ENCODE data around the gene CA10.

CA10 gene

DNA sequence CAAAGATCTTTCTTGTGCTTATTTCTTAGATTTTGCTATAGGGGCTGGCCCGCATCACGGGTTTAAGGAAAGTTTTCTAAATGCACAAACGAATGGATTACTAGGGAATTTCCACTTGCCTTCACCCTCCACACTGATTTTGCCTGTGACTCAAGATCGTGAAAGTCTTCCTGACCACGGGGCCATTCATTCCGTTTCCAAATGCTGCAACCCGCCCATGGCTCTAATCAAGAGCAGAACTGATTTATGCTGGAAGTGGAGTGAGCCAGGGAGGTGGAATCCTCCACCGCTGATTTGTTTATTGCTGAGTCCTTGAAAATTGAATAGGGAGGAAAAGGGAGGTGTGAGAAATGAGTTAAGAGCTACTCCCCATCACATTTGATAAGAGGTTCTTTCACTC is 52.4 kb downstream of the CA10 start:
- no peak overlapping the region for H3K27ac ChIP-seq
- no peak overlapping the region for H3K4me2 ChIP-seq
- H3K79me2 ChIP-seq (ENCODE audit: insufficient read depth, low read depth), result no peaks in the 10 kb centered on the region
- H3K27me3 ChIP-seq (ENCODE audit: insufficient read depth, low read depth), result no peaks in the 10 kb centered on the region
- H4K20me1 ChIP-seq (ENCODE audit: insufficient read depth), result no peaks in the 10 kb centered on the region
- peaks cover 2% of the 10 kb centered on the region for H3K4me1 ChIP-seq (ENCODE audit: low read depth, poor library complexity, severe bottlenecking)
- no peaks in the 10 kb centered on the region for H3K36me3 ChIP-seq (ENCODE audit: insufficient read depth)
- no peak overlapping the region for H3K9ac ChIP-seq
- TF ChIP-seq, protein P1, sequence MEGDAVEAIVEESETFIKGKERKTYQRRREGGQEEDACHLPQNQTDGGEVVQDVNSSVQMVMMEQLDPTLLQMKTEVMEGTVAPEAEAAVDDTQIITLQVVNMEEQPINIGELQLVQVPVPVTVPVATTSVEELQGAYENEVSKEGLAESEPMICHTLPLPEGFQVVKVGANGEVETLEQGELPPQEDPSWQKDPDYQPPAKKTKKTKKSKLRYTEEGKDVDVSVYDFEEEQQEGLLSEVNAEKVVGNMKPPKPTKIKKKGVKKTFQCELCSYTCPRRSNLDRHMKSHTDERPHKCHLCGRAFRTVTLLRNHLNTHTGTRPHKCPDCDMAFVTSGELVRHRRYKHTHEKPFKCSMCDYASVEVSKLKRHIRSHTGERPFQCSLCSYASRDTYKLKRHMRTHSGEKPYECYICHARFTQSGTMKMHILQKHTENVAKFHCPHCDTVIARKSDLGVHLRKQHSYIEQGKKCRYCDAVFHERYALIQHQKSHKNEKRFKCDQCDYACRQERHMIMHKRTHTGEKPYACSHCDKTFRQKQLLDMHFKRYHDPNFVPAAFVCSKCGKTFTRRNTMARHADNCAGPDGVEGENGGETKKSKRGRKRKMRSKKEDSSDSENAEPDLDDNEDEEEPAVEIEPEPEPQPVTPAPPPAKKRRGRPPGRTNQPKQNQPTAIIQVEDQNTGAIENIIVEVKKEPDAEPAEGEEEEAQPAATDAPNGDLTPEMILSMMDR (conservative IDR thresholded peaks at IDR 0.05; ENCODE audit: low read depth, low read length), result no peak
- H3K4me3 ChIP-seq (IDR thresholded peaks at IDR 0.05; ENCODE audit: insufficient read depth, low read depth, low read length), result no peak overlapping the region
- no peak overlapping the region for H2AFZ ChIP-seq (ENCODE audit: low read depth)

DNA sequence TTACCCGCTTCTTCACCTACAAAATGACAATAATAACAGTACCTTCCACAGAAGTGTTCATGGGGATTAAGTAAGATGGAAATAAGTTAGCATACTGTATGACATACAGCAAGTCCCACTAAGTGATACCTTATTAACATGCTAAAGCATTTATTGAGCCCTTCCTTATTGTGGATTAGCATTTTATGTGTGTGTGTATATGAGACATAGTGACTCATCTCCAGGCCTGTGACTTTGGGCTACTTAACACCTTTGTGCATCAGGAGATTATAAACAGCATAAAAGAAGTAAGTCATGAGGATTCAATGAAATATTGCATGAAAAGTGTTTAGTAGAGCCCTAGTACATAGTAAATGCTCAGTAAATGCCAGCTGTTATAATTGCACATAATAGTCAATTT is 52.9 kb downstream of the CA10 start:
- H3K9ac ChIP-seq, result no peak overlapping the region
- H4K20me1 ChIP-seq (ENCODE audit: insufficient read depth), result no peaks in the 10 kb centered on the region
- no peaks in the 10 kb centered on the region for H3K79me2 ChIP-seq (ENCODE audit: insufficient read depth, low read depth)
- TF ChIP-seq, protein P1 (conservative IDR thresholded peaks at IDR 0.05; ENCODE audit: low read depth, low read length), result no peak
- no peak overlapping the region for H2AFZ ChIP-seq (ENCODE audit: low read depth)
- H3K27ac ChIP-seq, result no peak overlapping the region
- no peak overlapping the region for H3K4me3 ChIP-seq (IDR thresholded peaks at IDR 0.05; ENCODE audit: insufficient read depth, low read depth, low read length)
- H3K36me3 ChIP-seq (ENCODE audit: insufficient read depth), result no peaks in the 10 kb centered on the region
- H3K4me1 ChIP-seq (ENCODE audit: low read depth, poor library complexity, severe bottlenecking), result peaks cover 2% of the 10 kb centered on the region
- H3K27me3 ChIP-seq (ENCODE audit: insufficient read depth, low read depth), result no peaks in the 10 kb centered on the region
- no peak overlapping the region for H3K4me2 ChIP-seq

DNA sequence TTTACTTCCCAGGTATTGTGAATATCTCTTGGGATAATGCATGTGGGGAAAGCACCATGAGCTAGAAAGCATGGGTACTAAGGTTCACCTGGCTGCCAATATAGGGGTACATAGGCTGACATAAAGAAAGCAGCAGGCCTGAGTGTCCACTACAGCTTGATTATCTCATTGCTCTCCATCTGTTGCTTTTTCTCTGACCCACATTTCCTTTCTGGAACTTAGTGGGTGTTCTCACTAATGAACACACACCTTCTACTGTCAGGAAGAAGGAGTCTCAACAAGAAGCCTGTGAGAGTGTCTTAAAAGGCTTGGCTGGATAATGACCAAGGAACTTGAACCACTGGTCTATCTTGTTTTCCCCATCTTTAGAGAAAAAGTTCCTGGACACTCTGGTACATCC is 62.5 kb downstream of the CA10 start:
- H4K20me1 ChIP-seq (ENCODE audit: insufficient read depth), result no peaks in the 10 kb centered on the region
- H3K36me3 ChIP-seq (ENCODE audit: insufficient read depth), result no peaks in the 10 kb centered on the region
- no peaks in the 10 kb centered on the region for H3K4me1 ChIP-seq (ENCODE audit: low read depth, poor library complexity, severe bottlenecking)
- no peak overlapping the region for H3K9ac ChIP-seq
- no peaks in the 10 kb centered on the region for H3K79me2 ChIP-seq (ENCODE audit: insufficient read depth, low read depth)
- H3K4me3 ChIP-seq (IDR thresholded peaks at IDR 0.05; ENCODE audit: insufficient read depth, low read depth, low read length), result no peak overlapping the region
- no peaks in the 10 kb centered on the region for H3K27me3 ChIP-seq (ENCODE audit: insufficient read depth, low read depth)
- no peak overlapping the region for H3K27ac ChIP-seq
- no peak overlapping the region for H2AFZ ChIP-seq (ENCODE audit: low read depth)
- TF ChIP-seq, protein P1 (conservative IDR thresholded peaks at IDR 0.05; ENCODE audit: low read depth, low read length), result no peak
- no peak overlapping the region for H3K4me2 ChIP-seq

DNA sequence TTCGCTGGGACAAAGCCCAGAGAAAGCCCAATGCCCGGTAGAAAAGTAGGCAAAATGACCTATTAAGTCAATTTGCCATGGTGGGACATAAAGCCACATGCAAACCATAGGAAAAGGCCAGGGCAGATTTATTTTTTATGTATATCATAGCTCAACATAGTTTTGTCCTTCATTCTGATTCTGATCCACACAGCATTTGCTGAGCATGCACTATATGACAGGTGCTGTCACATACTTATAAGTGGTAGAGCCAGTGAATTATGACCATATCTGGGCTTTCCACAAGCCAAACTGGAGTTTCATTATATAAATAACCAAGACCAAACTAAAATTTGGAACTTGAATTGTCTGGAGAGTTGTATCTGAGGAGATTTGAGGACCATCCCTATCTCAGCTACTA is 74.3 kb downstream of the CA10 start:
- H3K9ac ChIP-seq, result no peak overlapping the region
- TF ChIP-seq, protein P1 (conservative IDR thresholded peaks at IDR 0.05; ENCODE audit: low read depth, low read length), result no peak

More for the DNA sequence above, 74.3 kb downstream of the CA10 start:
- no peaks in the 10 kb centered on the region for H3K27me3 ChIP-seq (ENCODE audit: insufficient read depth, low read depth)
- H3K4me1 ChIP-seq (ENCODE audit: low read depth, poor library complexity, severe bottlenecking), result no peaks in the 10 kb centered on the region
- H4K20me1 ChIP-seq (ENCODE audit: insufficient read depth), result no peaks in the 10 kb centered on the region
- no peaks in the 10 kb centered on the region for H3K79me2 ChIP-seq (ENCODE audit: insufficient read depth, low read depth)
- H3K4me2 ChIP-seq, result no peak overlapping the region
- no peak overlapping the region for H3K4me3 ChIP-seq (IDR thresholded peaks at IDR 0.05; ENCODE audit: insufficient read depth, low read depth, low read length)
- no peak overlapping the region for H2AFZ ChIP-seq (ENCODE audit: low read depth)
- H3K27ac ChIP-seq, result no peak overlapping the region
- H3K36me3 ChIP-seq (ENCODE audit: insufficient read depth), result no peaks in the 10 kb centered on the region
